Loucy (cell line): ENCODE measurements around the gene CORO1A.

ENCODE experiments used
- H2AFZ ChIP-seq: fragments of 200-600 bp; sonication (generic); 2 replicates; pipeline ENCODE4 v1.6.0; 2016; ENCODE audit warnings: antibody characterized with exemption, mild to moderate bottlenecking, low read length, moderate library complexity
- H3F3A ChIP-seq: fragments of 200-600 bp; 2 replicates; pipeline ENCODE4 v1.6.0; 2016; ENCODE audit warnings: antibody characterized with exemption, low read depth, mild to moderate bottlenecking
- H3K27me3 ChIP-seq: fragments of 200-600 bp; sonication (generic); 2 replicates; pipeline ENCODE4 v1.6.1; 2014; ENCODE audit warnings: low read length, mild to moderate bottlenecking; ENCODE audit not compliant: insufficient read depth, poor library complexity, severe bottlenecking
- H3K36me3 ChIP-seq: fragments of 200-600 bp; sonication (generic); 2 replicates; pipeline ENCODE4 v1.6.1; 2016; ENCODE audit warnings: low read length; ENCODE audit not compliant: insufficient read depth
- H3K4me1 ChIP-seq: fragments of 200-600 bp; sonication (generic); 2 replicates; pipeline ENCODE4 v1.5.1; 2014; ENCODE audit warnings: low read length, mild to moderate bottlenecking; ENCODE audit not compliant: insufficient read depth, poor library complexity, severe bottlenecking
- H3K4me2 ChIP-seq: fragments of 200-600 bp; sonication (generic); 2 replicates; pipeline ENCODE4 v1.6.0; 2014; ENCODE audit warnings: antibody characterized with exemption, low read length, low read depth, mild to moderate bottlenecking; ENCODE audit not compliant: poor library complexity, severe bottlenecking
- H3K4me3 ChIP-seq: fragments of 200-600 bp; sonication (generic); 2 replicates; pipeline ENCODE4 v1.5.1; 2014; ENCODE audit warnings: low read length, mild to moderate bottlenecking, mixed read lengths; ENCODE audit not compliant: poor library complexity, severe bottlenecking
- H3K79me2 ChIP-seq: fragments of 200-600 bp; sonication (generic); 2 replicates; pipeline ENCODE4 v1.6.1; 2014; ENCODE audit warnings: low read length; ENCODE audit not compliant: insufficient read depth
- H3K9ac ChIP-seq: fragments of 200-600 bp; sonication (generic); 2 replicates; pipeline ENCODE4 v1.6.0; 2014; ENCODE audit warnings: mild to moderate bottlenecking, low read depth, low read length, moderate library complexity; ENCODE audit not compliant: poor library complexity, severe bottlenecking
- H3K9me2 ChIP-seq: fragments of 200-600 bp; sonication (generic); replicated peaks from 2 replicates; pipeline ENCODE4 v1.6.1; 2016; ENCODE audit warnings: low read depth, low read length, mixed read lengths
- H3K9me3 ChIP-seq: fragments of 200-600 bp; sonication (generic); 2 replicates; pipeline ENCODE4 v1.6.1; 2014; ENCODE audit warnings: mild to moderate bottlenecking, antibody characterized with exemption, low read length, low read depth; ENCODE audit not compliant: insufficient read depth
- H4K20me1 ChIP-seq: fragments of 200-600 bp; sonication (generic); 2 replicates; pipeline ENCODE4 v1.6.0; 2014; ENCODE audit warnings: antibody characterized with exemption, low read length, mild to moderate bottlenecking; ENCODE audit not compliant: insufficient read depth, poor library complexity, severe bottlenecking
- CTCF ChIP-seq: fragments of 200-600 bp; sonication (generic); conservative IDR thresholded peaks from 2 replicates; pipeline ENCODE4 v1.5.1; 2014; ENCODE audit warnings: mild to moderate bottlenecking, antibody characterized with exemption, low read length
- EZH2phosphoT487 ChIP-seq: fragments of 200-600 bp; IDR thresholded peaks from 2 replicates; pipeline ENCODE4 v1.6.1; 2018; ENCODE audit warnings: antibody characterized with exemption, mild to moderate bottlenecking, moderate library complexity, borderline replicate concordance

Gene CORO1A

GRCh38 chr16:30151091-30151490, 32.3 kb upstream of the CORO1A start:
- Histone ChIP-seq H3K9ac (no peak overlapping the region), H2AFZ (no peak overlapping the region), H3K4me1 (no peaks in the 10 kb centered on the region), H3K27me3 (no peaks in the 10 kb centered on the region), H3K4me3 (no peak overlapping the region), H4K20me1 (no peaks in the 10 kb centered on the region), H3K79me2 (no peaks in the 10 kb centered on the region), H3K4me2 (no peak overlapping the region), H3F3A (no peaks in the 10 kb centered on the region), H3K36me3 (no peaks in the 10 kb centered on the region), H3K9me3 (peaks cover 8% of the 10 kb centered on the region), H3K9me2 (no peaks in the 10 kb centered on the region)
- TF ChIP-seq CTCF = no peak
- no peak for TF ChIP-seq EZH2phosphoT487

DNA sequence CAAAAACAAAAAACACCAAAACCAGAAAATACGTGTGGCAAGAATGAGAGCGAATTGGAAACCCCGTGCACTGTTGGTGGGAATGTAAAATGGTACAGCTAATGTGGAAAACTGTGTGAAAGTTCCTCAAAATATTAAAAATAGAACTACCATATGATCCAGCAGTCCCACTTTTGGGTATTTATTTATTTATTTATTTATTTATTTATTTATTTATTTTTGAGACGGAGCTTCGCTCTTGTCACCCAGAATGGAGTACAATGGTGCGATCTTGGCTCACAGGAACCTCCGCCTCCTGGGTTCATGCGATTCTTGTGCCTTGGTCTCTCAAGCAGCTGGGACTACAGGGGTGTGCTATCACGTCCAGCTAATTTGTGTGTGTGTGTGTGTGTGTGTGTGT, 30.9 kb upstream of the CORO1A start:
- no peaks in the 10 kb centered on the region for H3K4me1 ChIP-seq
- H3K4me3 ChIP-seq = no peak overlapping the region
- H3K27me3 ChIP-seq = no peaks in the 10 kb centered on the region
- H3K4me2 ChIP-seq = no peak overlapping the region
- H2AFZ ChIP-seq = no peak overlapping the region
- no peaks in the 10 kb centered on the region for H4K20me1 ChIP-seq
- no peaks in the 10 kb centered on the region for H3K79me2 ChIP-seq
- H3K9me3 ChIP-seq = peaks cover 8% of the 10 kb centered on the region
- no peak for TF ChIP-seq CTCF
- TF ChIP-seq EZH2phosphoT487 = no peak
- no peaks in the 10 kb centered on the region for H3K36me3 ChIP-seq
- H3F3A ChIP-seq = no peaks in the 10 kb centered on the region
- no peaks in the 10 kb centered on the region for H3K9me2 ChIP-seq
- no peak overlapping the region for H3K9ac ChIP-seq

- TF ChIP-seq EZH2phosphoT487 (no peak), CTCF (no peak)
- H3K9ac ChIP-seq = no peak overlapping the region
- H3F3A ChIP-seq = no peaks in the 10 kb centered on the region
- H4K20me1 ChIP-seq = no peaks in the 10 kb centered on the region
- no peak overlapping the region for H2AFZ ChIP-seq
- H3K36me3 ChIP-seq = no peaks in the 10 kb centered on the region
- H3K4me2 ChIP-seq = no peak overlapping the region
- no peaks in the 10 kb centered on the region for H3K9me2 ChIP-seq
- H3K79me2 ChIP-seq = no peaks in the 10 kb centered on the region
- H3K9me3 ChIP-seq = no peaks in the 10 kb centered on the region
- H3K4me1 ChIP-seq = no peaks in the 10 kb centered on the region
- H3K4me3 ChIP-seq = no peak overlapping the region
- no peaks in the 10 kb centered on the region for H3K27me3 ChIP-seq
Measured at GRCh38 chr16:30155188-30155587, 28.2 kb upstream of the CORO1A start.
